NT2/D1 (cell line): ENCODE results near the gene SLC49A3.
"Not testable (repeated sequence)": the region's sequence is repeated elsewhere in the genome, so short reads cannot be mapped to it uniquely, and the experiment has no call there.

Experiments
- DNase-seq: peaks from one replicate; pipeline ENCODE4 v3.0.0-alpha.2; 2011; ENCODE audit warnings: low read depth, low spot score
- H3K27me3 ChIP-seq: 2 replicates; pipeline ENCODE4 v1.6.0; 2011; ENCODE audit warnings: mild to moderate bottlenecking; ENCODE audit not compliant: insufficient read length, insufficient read depth
- H3K36me3 ChIP-seq: 2 replicates; pipeline ENCODE4 v1.6.1; 2011; ENCODE audit warnings: mild to moderate bottlenecking, low read length, mixed read lengths; ENCODE audit not compliant: insufficient read depth, insufficient read length
- H3K4me1 ChIP-seq: 2 replicates; pipeline ENCODE4 v1.5.1; 2011; ENCODE audit not compliant: insufficient read depth, insufficient read length
- H3K4me3 ChIP-seq: 2 replicates; pipeline ENCODE4 v1.5.1; 2011; ENCODE audit warnings: low read depth; ENCODE audit not compliant: insufficient read length
- H3K9ac ChIP-seq: 2 replicates; pipeline ENCODE4 v1.6.0; 2011; ENCODE audit warnings: low read depth; ENCODE audit not compliant: insufficient read length
- H3K9me3 ChIP-seq: 2 replicates; pipeline ENCODE4 v1.5.1; 2011; ENCODE audit warnings: mild to moderate bottlenecking, low read length; ENCODE audit not compliant: insufficient read depth
- SUZ12 ChIP-seq: IDR thresholded peaks from 2 replicates; pipeline ENCODE4 v1.6.1; 2011; ENCODE audit not compliant: insufficient read length, insufficient read depth; ENCODE audit errors: extremely low read depth
- YY1 ChIP-seq: IDR thresholded peaks from 2 replicates; pipeline ENCODE4 v1.6.1; 2011; ENCODE audit not compliant: insufficient read length, insufficient read depth
- ZNF274 ChIP-seq: IDR thresholded peaks from 2 replicates; pipeline ENCODE4 v1.6.1; 2011; ENCODE audit warnings: mild to moderate bottlenecking, low read depth, low read length

Gene SLC49A3

DNA sequence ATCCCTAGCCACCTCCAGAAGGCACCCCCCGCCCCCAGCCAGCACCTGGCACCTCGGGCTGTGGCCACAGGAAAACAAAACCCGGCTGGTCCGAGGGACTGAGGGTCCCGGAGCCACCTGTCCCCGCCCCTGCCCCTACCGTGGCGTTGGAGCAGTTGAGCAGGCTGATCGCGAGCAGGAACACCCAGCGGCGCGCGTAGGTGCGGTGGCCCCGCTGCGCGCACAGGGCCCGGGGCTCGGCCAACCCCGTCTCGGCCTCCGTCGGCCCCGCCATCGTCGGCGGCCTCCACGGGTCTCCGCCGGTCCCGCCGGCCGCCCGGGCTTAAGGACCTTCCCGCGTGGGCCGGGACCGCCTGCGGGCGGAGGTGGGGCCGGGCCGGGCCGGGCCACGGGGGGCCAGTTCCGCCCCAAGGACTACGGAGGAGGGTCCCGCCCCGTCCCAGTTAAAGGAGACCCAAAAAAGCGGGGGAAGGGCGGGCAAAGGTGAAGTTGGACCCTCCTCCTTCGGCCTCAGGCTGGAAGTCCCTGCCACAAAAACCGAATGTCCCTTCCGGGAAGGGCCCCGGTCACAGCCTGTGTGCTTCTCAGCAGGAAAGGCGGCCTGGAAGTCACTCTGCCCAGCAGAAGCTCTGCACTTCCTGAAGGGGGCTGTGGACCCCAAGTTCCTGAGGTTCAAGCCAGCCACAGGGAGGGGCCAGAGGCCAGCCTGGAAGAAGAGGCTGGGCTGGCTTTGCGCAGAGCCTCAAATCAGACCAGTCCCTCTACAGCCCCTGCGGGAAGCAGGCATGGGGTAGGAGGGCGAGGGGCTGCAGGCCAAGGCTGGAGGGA is at the start of gene SLC49A3:
Gene SLC49A3 (minus strand): TSS at position 298 of the 828 bp plus-strand sequence. CDS start 24 bp downstream, at position 274.
- Histone ChIP-seq H3K9ac (peak within 1 kb of the TSS; percentile 74), H3K9me3 (no peaks in the 10 kb centered on the region), H3K4me3 (peak within 1 kb of the TSS; percentile 25), H3K36me3 (no peaks in the 10 kb centered on the region), H3K27me3 (no peaks in the 10 kb centered on the region), H3K4me1 (peaks cover 50% of the 10 kb centered on the region)
- DNase-seq: no peak
- TF ChIP-seq SUZ12 (no peak), YY1 (no peak), ZNF274 (no peak)

DNA sequence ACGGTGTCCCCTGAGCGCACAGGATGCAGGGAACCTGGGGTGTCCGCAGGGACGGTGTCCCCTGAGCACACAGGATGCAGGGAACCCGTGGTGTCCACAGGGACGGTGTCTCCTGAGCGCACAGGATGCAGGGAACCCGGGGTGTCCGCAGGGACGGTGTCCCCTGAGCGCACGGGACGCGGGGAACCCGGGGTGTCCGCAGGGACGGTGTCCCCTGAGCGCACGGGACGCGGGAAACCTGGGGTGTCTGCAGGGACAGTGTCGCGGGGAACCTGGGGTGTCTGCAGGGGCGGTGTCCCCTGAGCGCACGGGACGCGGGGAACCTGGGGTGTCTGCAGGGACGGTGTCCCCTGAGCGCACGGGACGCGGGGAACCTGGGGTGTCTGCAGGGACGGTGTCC is 47.6 kb upstream of the SLC49A3 start:
- not testable (repeated sequence) for H3K27me3 ChIP-seq, H3K4me3 ChIP-seq, H3K9me3 ChIP-seq, H3K9ac ChIP-seq, H3K4me1 ChIP-seq, DNase-seq
- H3K36me3 ChIP-seq: peaks cover 79% of the 10 kb centered on the region

DNA sequence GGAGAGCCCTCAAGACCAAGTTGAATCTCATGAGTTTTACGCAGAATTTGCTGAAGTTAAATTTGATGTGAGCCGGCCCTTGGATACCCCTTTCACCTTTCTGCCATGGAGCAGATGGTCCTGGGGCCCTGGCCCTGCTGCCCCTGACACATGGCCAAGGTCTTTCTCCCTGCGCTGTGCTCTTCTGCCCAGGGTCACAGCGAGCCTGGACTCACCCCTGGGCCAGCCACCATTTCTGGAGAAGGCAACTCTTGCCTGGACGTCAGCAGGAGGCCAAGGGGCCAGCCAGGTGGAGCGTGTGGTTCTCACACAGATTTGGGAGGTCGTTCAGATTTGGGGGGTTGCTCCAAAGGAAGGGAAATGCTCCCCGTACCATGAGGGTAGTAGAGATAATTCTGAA is 46.6 kb upstream of the SLC49A3 start:
- Histone ChIP-seq H3K27me3 (no peaks in the 10 kb centered on the region), H3K9me3 (no peaks in the 10 kb centered on the region), H3K4me3 (no peak overlapping the region), H3K4me1 (no peaks in the 10 kb centered on the region), H3K9ac (no peak overlapping the region), H3K36me3 (peaks cover 80% of the 10 kb centered on the region)
- no peak for TF ChIP-seq ZNF274
- DNase-seq: no peak

DNA sequence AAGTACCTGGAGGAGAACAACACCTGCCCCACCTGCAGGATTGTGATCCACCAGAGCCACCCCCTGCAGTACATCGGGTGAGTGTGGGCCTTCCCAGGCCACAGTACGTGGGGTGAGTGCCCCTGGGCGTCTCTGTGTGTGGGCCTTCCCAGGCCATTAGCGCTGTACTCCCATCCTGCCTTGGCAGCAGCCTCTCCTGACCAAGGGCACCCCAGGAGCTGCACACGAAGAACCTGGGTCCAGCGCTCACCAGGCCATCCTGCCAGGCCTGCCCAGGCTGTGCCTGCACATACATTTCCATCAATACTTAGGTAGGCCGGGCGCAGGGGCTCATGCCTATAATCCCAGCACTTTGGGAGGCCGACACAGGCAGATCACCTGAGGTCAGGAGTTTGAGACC is 46.0 kb upstream of the SLC49A3 start:
- DNase-seq: no peak
- Histone ChIP-seq H3K4me3 (no peak overlapping the region), H3K9me3 (no peaks in the 10 kb centered on the region), H3K27me3 (no peaks in the 10 kb centered on the region), H3K4me1 (no peaks in the 10 kb centered on the region), H3K9ac (no peak overlapping the region), H3K36me3 (peaks cover 78% of the 10 kb centered on the region)
- TF ChIP-seq ZNF274 (no peak), YY1 (no peak), SUZ12 (no peak)

DNA sequence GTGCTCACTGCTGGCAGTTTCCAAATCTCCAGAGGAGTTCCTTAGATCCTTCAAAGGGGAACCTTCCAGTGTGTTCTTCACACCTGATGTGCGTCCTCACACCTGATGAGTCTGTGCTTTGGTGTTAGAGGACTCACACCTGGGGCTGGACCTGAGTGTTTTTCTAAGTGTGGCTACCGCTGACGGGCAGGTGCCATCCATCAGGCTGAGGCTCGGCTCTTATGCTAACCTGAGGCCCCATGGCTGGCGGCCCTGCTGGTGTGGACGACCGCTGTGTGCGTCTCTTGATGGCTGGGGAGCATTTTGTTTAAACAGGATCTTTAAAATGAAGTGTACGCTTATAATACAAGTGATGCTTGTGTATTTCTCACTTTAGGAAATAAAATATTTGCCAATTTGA is 45.1 kb upstream of the SLC49A3 start:
- peaks cover 69% of the 10 kb centered on the region for H3K36me3 ChIP-seq
- H3K27me3 ChIP-seq: no peaks in the 10 kb centered on the region
- no peak overlapping the region for H3K4me3 ChIP-seq
- no peak for DNase-seq
- no peaks in the 10 kb centered on the region for H3K4me1 ChIP-seq
- H3K9ac ChIP-seq: no peak overlapping the region
- TF ChIP-seq SUZ12 (no peak), YY1 (no peak), ZNF274 (no peak)
- no peaks in the 10 kb centered on the region for H3K9me3 ChIP-seq

DNA sequence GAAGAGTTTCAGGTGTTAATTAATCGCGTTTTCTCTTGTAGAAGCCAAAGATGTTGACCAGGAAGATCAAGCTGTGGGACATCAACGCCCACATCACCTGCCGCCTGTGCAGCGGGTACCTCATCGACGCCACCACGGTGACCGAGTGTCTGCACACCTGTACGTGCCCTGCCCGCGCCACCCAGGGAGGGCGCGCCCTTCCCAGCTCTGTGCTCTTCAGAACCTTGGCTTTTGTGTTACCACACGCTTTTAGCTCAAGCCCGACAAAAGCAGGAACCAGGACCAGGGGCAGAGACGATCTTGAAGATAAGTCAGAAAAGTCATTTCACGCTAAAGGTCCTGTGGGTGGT is 44.7 kb upstream of the SLC49A3 start:
- Histone ChIP-seq H3K9me3 (no peaks in the 10 kb centered on the region), H3K27me3 (no peaks in the 10 kb centered on the region), H3K4me3 (no peak overlapping the region), H3K9ac (no peak overlapping the region), H3K4me1 (no peaks in the 10 kb centered on the region), H3K36me3 (peaks cover 66% of the 10 kb centered on the region)
- TF ChIP-seq SUZ12: no peak
- no peak for TF ChIP-seq YY1
- no peak for TF ChIP-seq ZNF274
- DNase-seq: no peak

DNA sequence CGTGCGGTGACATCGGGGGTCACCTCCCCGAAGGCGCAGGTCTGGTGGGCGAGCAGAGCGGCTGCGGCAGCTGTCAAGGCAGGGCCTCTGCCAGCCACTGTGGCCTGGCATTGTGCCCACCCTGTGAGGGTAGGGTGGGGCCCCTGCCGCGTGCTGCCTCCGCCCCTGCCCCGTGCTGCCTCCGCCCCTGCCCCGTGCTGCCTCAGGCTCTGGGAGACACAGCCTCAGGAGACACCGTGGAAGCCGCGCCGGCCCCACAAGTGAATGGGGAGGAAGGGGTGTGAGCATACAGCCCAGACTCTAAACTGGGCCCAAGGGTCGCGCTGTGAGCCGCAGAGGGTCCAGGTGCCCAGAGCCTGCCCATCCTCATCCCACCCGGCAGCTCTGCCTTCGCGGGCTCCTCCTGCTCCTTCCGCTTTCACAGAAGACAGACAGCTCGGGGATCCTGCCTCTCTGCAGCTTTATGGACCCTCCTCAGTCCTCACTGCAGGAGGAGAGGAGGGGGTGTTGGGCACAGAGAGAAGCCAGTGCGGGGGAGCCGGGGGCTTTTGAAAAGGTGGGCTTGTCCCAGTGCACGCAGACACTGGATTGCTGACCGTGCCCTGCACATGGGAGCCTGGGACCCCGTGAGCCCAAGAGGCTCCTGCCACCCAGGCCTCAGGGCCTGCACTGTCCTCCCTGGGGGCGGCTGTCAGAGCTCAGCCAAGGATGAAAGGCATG is 44.1 kb upstream of the SLC49A3 start:
- H3K9me3 ChIP-seq: no peaks in the 10 kb centered on the region
- no peaks in the 10 kb centered on the region for H3K4me1 ChIP-seq
- no peak for DNase-seq
- peaks cover 65% of the 10 kb centered on the region for H3K36me3 ChIP-seq
- no peak for TF ChIP-seq SUZ12
- TF ChIP-seq YY1: no peak
- TF ChIP-seq ZNF274: no peak
- no peak overlapping the region for H3K4me3 ChIP-seq
- H3K27me3 ChIP-seq: no peaks in the 10 kb centered on the region
- peak overlapping the region; percentile 1 for H3K9ac ChIP-seq
